H1 (cell line): ENCODE data around the gene UBE2Q2. TPM values are rescaled to one million over a fixed set of nuclear protein-coding genes. Genes with fewer than 3 reads are reported as not detected.
"Not testable (repeated sequence)": the region's sequence is repeated elsewhere in the genome, so short reads cannot be mapped to it uniquely, and the experiment has no call there.

Source experiments
- CTCF ChIA-PET: fragments of 300-600 bp; sonication (Branson Sonifier 250); formaldehyde crosslinking; loops from one replicate; lab custom pipeline; 2021; ENCODE audit not compliant: partially characterized antibody; lab: Charles Lee
- POLR2A ChIA-PET: fragments of 300-600 bp; sonication (Branson Sonifier 250); formaldehyde crosslinking; loops from one replicate; lab custom pipeline; 2021; ENCODE audit warnings: inconsistent platforms; ENCODE audit not compliant: partially characterized antibody; lab: Charles Lee
- DNase-seq, 2 experiments: peaks; one replicate each; pipeline versions ENCODE4 v3.0.0 to v3.0.0-alpha.2; 2010 to 2022; ENCODE audit warnings: low spot score in 2 of 2, low read depth in 1 of 2, mixed read lengths in 1 of 2
- FAIRE-seq: peaks from 2 replicates; lab custom pipeline; 2011; peaks lifted over from hg19 to GRCh38; lab: Jason Lieb, UNC
- H2AFZ ChIP-seq: 2 replicates; pipeline ENCODE4 v1.8.1; 2012; ENCODE audit warnings: low read length, inconsistent platforms
- H2AK5ac ChIP-seq: 2 replicates; pipeline ENCODE4 v1.6.1; 2013; ENCODE audit warnings: low read depth, low read length
- H2BK120ac ChIP-seq: replicated peaks from 2 replicates; pipeline ENCODE3; 2013; ENCODE audit warnings: low read depth, low read length, inconsistent platforms
- H2BK12ac ChIP-seq: 2 replicates; pipeline ENCODE4 v1.6.1; 2013; ENCODE audit warnings: low read depth, low read length
- H2BK15ac ChIP-seq: 2 replicates; pipeline ENCODE4 v1.6.1; 2013; ENCODE audit warnings: low read length
- H2BK20ac ChIP-seq: 2 replicates; pipeline ENCODE4 v1.6.1; 2013; ENCODE audit warnings: low read length
- H2BK5ac ChIP-seq: 2 replicates; pipeline ENCODE4 v1.6.1; 2013; ENCODE audit warnings: low read depth, low read length
- H3K14ac ChIP-seq: 2 replicates; pipeline ENCODE4 v1.6.1; 2013; ENCODE audit warnings: inconsistent platforms; ENCODE audit not compliant: insufficient read length
- H3K18ac ChIP-seq: 2 replicates; pipeline ENCODE4 v1.6.1; 2013; ENCODE audit warnings: low read length; ENCODE audit errors: extremely low read depth
- H3K23ac ChIP-seq: 2 replicates; pipeline ENCODE4 v1.6.1; 2013; ENCODE audit warnings: inconsistent platforms; ENCODE audit not compliant: insufficient read length
- H3K23me2 ChIP-seq: 2 replicates; pipeline ENCODE4 v1.6.1; 2013; ENCODE audit warnings: low read depth, low read length
- H3K27ac ChIP-seq: 2 replicates; pipeline ENCODE4 v1.6.1; 2011; ENCODE audit warnings: low read depth, low read length, inconsistent platforms
- H3K27me3 ChIP-seq, 4 experiments: replicated peaks in 1 of 4; 1 replicate in 1 of 4; 2 replicates in 3 of 4; pipeline versions ENCODE4 v1.6.1 to v1.8.1; 2011 to 2013; ENCODE audit warnings: low read length in 3 of 4, mild to moderate bottlenecking in 3 of 4, inconsistent platforms in 2 of 4, mixed read lengths in 2 of 4, moderate library complexity in 1 of 4; ENCODE audit not compliant: control insufficient read depth in 3 of 4, insufficient read depth in 3 of 4; ENCODE audit errors: extremely low read depth in 1 of 4
- H3K36me3 ChIP-seq, 4 experiments: 2 replicates each; pipeline versions ENCODE4 v1.6.1 to v1.8.1; 2011 to 2013; ENCODE audit warnings: mild to moderate bottlenecking in 4 of 4, low read length in 3 of 4, moderate library complexity in 2 of 4, control low read depth in 1 of 4, inconsistent platforms in 1 of 4; ENCODE audit not compliant: insufficient read depth in 4 of 4, control insufficient read depth in 2 of 4
- H3K4ac ChIP-seq: replicated peaks from 2 replicates; pipeline ENCODE3; 2013; ENCODE audit warnings: low read length, low read depth, mixed read lengths, inconsistent platforms; ENCODE audit not compliant: insufficient read length
- H3K4me1 ChIP-seq, 4 experiments: replicated peaks in 1 of 4; 1 replicate in 1 of 4; 2 replicates in 3 of 4; pipeline versions ENCODE4 v1.6.1 to v1.8.1; 2011 to 2013; ENCODE audit warnings: low read length in 3 of 4, inconsistent platforms in 2 of 4, mixed read lengths in 1 of 4; ENCODE audit not compliant: insufficient read depth in 4 of 4, control insufficient read depth in 3 of 4
- H3K4me2 ChIP-seq, 2 experiments: 2 replicates each; pipeline versions ENCODE4 v1.6.1 to v1.8.1; 2011 to 2013; ENCODE audit warnings: low read depth in 2 of 2, low read length in 2 of 2, control low read depth in 1 of 2, inconsistent platforms in 1 of 2, mild to moderate bottlenecking in 1 of 2; ENCODE audit not compliant: insufficient read depth in 1 of 2
- H3K4me3 ChIP-seq, 4 experiments: fragments of 200-600, 300-600 bp in 1 of 4; sonication (generic), shearing (Covaris generic), sonication (Bioruptor Twin) in 1 of 4; 2 replicates each; pipeline versions ENCODE4 v1.5.1 to v1.8.1; 2011 to 2016; ENCODE audit warnings: low read length in 4 of 4, low read depth in 3 of 4, control low read depth in 2 of 4, inconsistent platforms in 2 of 4, mild to moderate bottlenecking in 2 of 4, mixed read lengths in 1 of 4, moderate library complexity in 1 of 4; ENCODE audit not compliant: insufficient read depth in 2 of 4; ENCODE audit errors: extremely low read depth in 1 of 4
- H3K56ac ChIP-seq: replicated peaks from 2 replicates; pipeline ENCODE3; 2013; ENCODE audit warnings: low read depth, mild to moderate bottlenecking, mixed read lengths, low read length, inconsistent platforms; ENCODE audit not compliant: insufficient read length
- H3K79me1 ChIP-seq: 2 replicates; pipeline ENCODE4 v1.6.1; 2013; ENCODE audit warnings: low read depth, low read length, control low read depth
- H3K79me2 ChIP-seq, 2 experiments: 2 replicates each; pipeline versions ENCODE4 v1.6.1 to v1.8.1; 2012 to 2013; ENCODE audit warnings: low read length in 2 of 2, mild to moderate bottlenecking in 2 of 2, inconsistent platforms in 1 of 2; ENCODE audit not compliant: insufficient read depth in 2 of 2, control insufficient read depth in 1 of 2
- H3K9ac ChIP-seq, 4 experiments: replicated peaks in 1 of 4; 1 replicate in 1 of 4; 2 replicates in 3 of 4; pipeline versions ENCODE4 v1.6.1 to v1.8.1; 2011 to 2013; ENCODE audit warnings: low read depth in 3 of 4, low read length in 3 of 4, control low read depth in 2 of 4, mild to moderate bottlenecking in 2 of 4, moderate library complexity in 2 of 4, inconsistent platforms in 1 of 4; ENCODE audit errors: extremely low read depth in 1 of 4
- H3K9me3 ChIP-seq, 2 experiments: 2 replicates each; pipeline versions ENCODE4 v1.6.1 to v1.8.1; 2012 to 2013; ENCODE audit warnings: mild to moderate bottlenecking in 2 of 2, moderate library complexity in 2 of 2, control low read depth in 1 of 2, inconsistent platforms in 1 of 2, low read depth in 1 of 2, low read length in 1 of 2, mixed read lengths in 1 of 2; ENCODE audit not compliant: insufficient read depth in 2 of 2
- H4K20me1 ChIP-seq, 2 experiments: replicated peaks in 1 of 2; 2 replicates each; pipeline versions ENCODE3 to v1.8.1; 2011 to 2013; ENCODE audit warnings: inconsistent platforms in 2 of 2, low read length in 2 of 2, mild to moderate bottlenecking in 1 of 2; ENCODE audit not compliant: insufficient read depth in 2 of 2, control insufficient read depth in 1 of 2
- H4K5ac ChIP-seq: 2 replicates; pipeline ENCODE4 v1.6.1; 2013; ENCODE audit warnings: low read length, low read depth, mixed read lengths, inconsistent platforms; ENCODE audit not compliant: insufficient read length
- H4K8ac ChIP-seq: 2 replicates; pipeline ENCODE4 v1.8.0; 2013; ENCODE audit warnings: mild to moderate bottlenecking, moderate library complexity, low read length, inconsistent platforms; ENCODE audit not compliant: insufficient read depth; ENCODE audit errors: extremely low read depth
- H4K91ac ChIP-seq: replicated peaks from 2 replicates; pipeline ENCODE3; 2013; ENCODE audit warnings: low read length, mixed read lengths, inconsistent platforms; ENCODE audit not compliant: insufficient read length
- WGBS, 2 experiments: shearing (Covaris generic) in 1 of 2; methylation state at CpG; one replicate each; pipeline versions ENCODE4 v1.1.6 to v1.1.7; 2013 to 2015; ENCODE audit warnings: low lambda C conversion rate in 2 of 2, mixed read lengths in 2 of 2, inconsistent platforms in 1 of 2, low coverage in 1 of 2, missing lambda C conversion rate in 1 of 2; ENCODE audit not compliant: insufficient replicate concordance in 2 of 2, insufficient coverage in 1 of 2, insufficient read length in 1 of 2; ENCODE audit errors: extremely low coverage in 1 of 2, missing lambda C conversion rate in 1 of 2; 5-methylcytosine and 5-hydroxymethylcytosine counted together
- polyA plus RNA-seq, 7 experiments: library from polyadenylated mRNA; depleted of rRNA in 3 of 7; stranded (reverse) in 5 of 7; unstranded in 2 of 7; fragments of >200 nt in 5 of 7; fragments of 200-250 nt in 2 of 7; gene quantifications; 1 replicate in 5 of 7; 2 replicates in 1 of 7; 4 replicates in 1 of 7; pipeline versions ENCODE4 v1.2.1 to v1.2.3, GENCODE V29; 2011 to 2013; ENCODE audit warnings: missing spikeins in 2 of 7, mixed read lengths in 2 of 7
- total RNA-seq: library from RNA; stranded (reverse); fragmentation: NEBNext Ultra II Directional; extraction: Animal tissue kit (Norgen Biotek cat#: 25700); gene quantifications from 2 replicates; pipeline ENCODE4 v1.2.1, GENCODE V29; 2021

UBE2Q2 gene
- total and polyA plus RNA-seq, 2 of the 8 experiments (the other 6 are each of a cell fraction or from before 2014, with no cell fraction given) = 10.1 to 22.7 TPM

GRCh38 chr15:75910355-75910754, 67.1 kb downstream of the UBE2Q2 start:
- not testable (repeated sequence) for H3K23me2 ChIP-seq, H3K27ac ChIP-seq, FAIRE-seq, H3K9me3 ChIP-seq, H3K4me1 ChIP-seq, H2AK5ac ChIP-seq, H4K91ac ChIP-seq, H3K18ac ChIP-seq, H2BK20ac ChIP-seq, H3K4me3 ChIP-seq, H3K4me2 ChIP-seq, H3K56ac ChIP-seq, H2BK15ac ChIP-seq, H3K9ac ChIP-seq, H4K20me1 ChIP-seq, H2BK12ac ChIP-seq, H4K8ac ChIP-seq, H4K5ac ChIP-seq, H3K4ac ChIP-seq, H3K14ac ChIP-seq, H3K23ac ChIP-seq, H3K79me1 ChIP-seq, DNase-seq, H3K27me3 ChIP-seq, H2AFZ ChIP-seq, H2BK5ac ChIP-seq, H2BK120ac ChIP-seq
- H3K79me2 ChIP-seq = peaks cover 5 to 89% of the 10 kb centered on the region in 2 experiments
- POLR2A ChIA-PET = interaction anchor here (1.0 kb wide), 1 partner anchor 31 kb away, joined by 4 read pairs; no protein-coding TSS in a partner anchor
- CTCF ChIA-PET = interaction anchor here (4.9 kb wide), 1 partner anchor 11 kb away, joined by 21 read pairs; no protein-coding TSS in a partner anchor
- peaks cover 7 to 58% (median 26%) of the 10 kb centered on the region in 4 experiments; a peak in 7 of 8 replicates for H3K36me3 ChIP-seq
- WGBS, 2 experiments = 85% methylated on average over 3 of the region's 3 CpGs; no CpG with 5 or more reads in 1 of the 2 experiments
